ENCODE results near the gene IFNL1.
A peak's percentile ranks its signal among the peaks of the same experiment; 100 is the strongest.

IFNL1 gene

DNA sequence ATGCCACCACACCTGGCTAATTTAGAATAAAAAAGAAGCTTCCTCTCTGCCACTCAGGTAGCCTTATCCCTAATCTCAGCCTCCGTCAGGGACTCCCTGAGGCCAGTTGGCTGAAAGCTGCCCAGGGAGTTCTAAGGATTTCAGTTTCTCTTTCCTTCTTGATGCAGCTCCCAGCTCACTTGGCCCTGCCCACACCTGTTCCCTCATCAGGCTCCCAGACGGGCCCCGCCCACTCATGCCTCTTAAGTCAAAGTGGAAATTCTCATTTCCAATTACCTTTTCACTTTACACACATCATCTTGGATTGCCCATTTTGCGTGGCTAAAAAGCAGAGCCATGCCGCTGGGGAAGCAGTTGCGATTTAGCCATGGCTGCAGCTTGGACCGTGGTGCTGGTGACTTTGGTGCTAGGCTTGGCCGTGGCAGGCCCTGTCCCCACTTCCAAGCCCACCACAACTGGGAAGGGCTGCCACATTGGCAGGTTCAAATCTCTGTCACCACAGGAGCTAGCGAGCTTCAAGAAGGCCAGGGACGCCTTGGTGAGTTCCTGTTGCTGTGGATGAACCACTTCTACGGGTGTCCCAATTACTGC lies at the start of gene IFNL1:
IFNL1 (plus strand) TSS at position 353 of the 591 bp plus-strand sequence; CDS start at position 368, 15 bp downstream.
- H3K27me3 ChIP-seq (ENCODE audit: control insufficient read depth in 1 of 2, insufficient read depth in 2 of 2, low read length in 2 of 2), result peaks cover 0 to 14% of the 10 kb centered on the region in 2 donors
- no peak within 1 kb of the TSS for H3K27ac ChIP-seq (ENCODE audit: low read length)

GRCh38 chr19:39246951-39247669 lies 49.1 kb upstream of the IFNL1 start:
- Histone ChIP-seq H3K4me3 (ENCODE audit: low read length in 2 of 2) (peak overlapping the region in 1 of 2 donors; percentile 54), H3K27me3 (ENCODE audit: control insufficient read depth in 1 of 2, insufficient read depth in 2 of 2, low read length in 2 of 2) (peaks cover 30% of the 10 kb centered on the region in 2 donors), H3K4me1 (ENCODE audit: control insufficient read depth, insufficient read depth, low read length) (peaks cover 7% of the 10 kb centered on the region), H3K27ac (ENCODE audit: low read length) (no peak overlapping the region), H3K9ac (ENCODE audit: low read length in 2 of 2) (no peak overlapping the region), H3K36me3 (ENCODE audit: control insufficient read depth in 2 of 2, insufficient read depth in 2 of 2, low read length in 2 of 2) (no peaks in the 10 kb centered on the region), H3K9me3 (ENCODE audit: control insufficient read depth in 2 of 2, low read length in 2 of 2) (no peaks in the 10 kb centered on the region)

More for the DNA sequence above, at the start of gene IFNL1:
- Histone ChIP-seq H3K4me1 (ENCODE audit: control insufficient read depth, insufficient read depth, low read length) (no peaks in the 10 kb centered on the region), H3K9me3 (ENCODE audit: control insufficient read depth in 2 of 2, low read length in 2 of 2) (no peaks in the 10 kb centered on the region), H3K9ac (ENCODE audit: low read length in 2 of 2) (no peak within 1 kb of the TSS), H3K36me3 (ENCODE audit: control insufficient read depth in 2 of 2, insufficient read depth in 2 of 2, low read length in 2 of 2) (no peaks in the 10 kb centered on the region), H3K4me3 (ENCODE audit: low read length in 2 of 2) (no peak within 1 kb of the TSS)

- Histone ChIP-seq H3K9me3 (ENCODE audit: control insufficient read depth in 2 of 2, low read length in 2 of 2) (no peaks in the 10 kb centered on the region), H3K27me3 (ENCODE audit: control insufficient read depth in 1 of 2, insufficient read depth in 2 of 2, low read length in 2 of 2) (peaks cover 30% of the 10 kb centered on the region in 2 donors), H3K9ac (ENCODE audit: low read length in 2 of 2) (no peak overlapping the region), H3K27ac (ENCODE audit: low read length) (no peak overlapping the region), H3K4me3 (ENCODE audit: low read length in 2 of 2) (peak overlapping the region in 1 of 2 donors; percentile 54), H3K36me3 (ENCODE audit: control insufficient read depth in 2 of 2, insufficient read depth in 2 of 2, low read length in 2 of 2) (no peaks in the 10 kb centered on the region), H3K4me1 (ENCODE audit: control insufficient read depth, insufficient read depth, low read length) (peaks cover 7% of the 10 kb centered on the region)
These were observed 48.2 kb upstream of the IFNL1 start for GRCh38 chr19:39247701-39248664.

- Histone ChIP-seq H3K27ac (ENCODE audit: low read length) (no peak within 1 kb of the TSS), H3K27me3 (ENCODE audit: control insufficient read depth in 1 of 2, insufficient read depth in 2 of 2, low read length in 2 of 2) (peaks cover 30 to 32% of the 10 kb centered on the region in 2 donors), H3K9me3 (ENCODE audit: control insufficient read depth in 2 of 2, low read length in 2 of 2) (no peaks in the 10 kb centered on the region), H3K4me3 (ENCODE audit: low read length in 2 of 2) (peak within 1 kb of the TSS in 1 of 2 donors; percentile 54), H3K9ac (ENCODE audit: low read length in 2 of 2) (no peak within 1 kb of the TSS), H3K36me3 (ENCODE audit: control insufficient read depth in 2 of 2, insufficient read depth in 2 of 2, low read length in 2 of 2) (no peaks in the 10 kb centered on the region), H3K4me1 (ENCODE audit: control insufficient read depth, insufficient read depth, low read length) (peaks cover 7% of the 10 kb centered on the region)
These were observed 47.4 kb upstream of the IFNL1 start, which contains the start of gene IFNL4 for GRCh38 chr19:39248806-39249205. IFNL4 (minus strand) TSS chr19:39248856.

DNA sequence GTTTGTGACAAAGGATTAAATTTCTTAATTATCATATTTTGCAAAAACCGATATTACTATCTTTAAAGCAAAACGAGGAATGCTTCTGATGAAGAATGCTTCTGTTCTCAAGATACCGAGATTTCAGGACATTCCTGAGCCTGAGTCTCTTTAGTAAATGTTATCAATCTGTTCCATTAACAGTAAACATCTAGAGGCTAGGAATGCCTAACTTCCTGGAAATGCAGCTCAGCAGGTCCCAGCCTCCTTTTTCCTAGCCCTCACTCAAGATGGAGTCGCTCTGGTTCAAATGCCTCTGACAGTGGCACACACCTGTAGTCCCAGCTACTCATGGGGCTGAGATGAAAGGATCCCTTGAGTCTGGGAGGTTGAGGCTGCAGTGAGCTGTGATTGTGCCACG lies 45.1 kb upstream of the IFNL1 start:
- H3K4me1 ChIP-seq (ENCODE audit: control insufficient read depth, insufficient read depth, low read length), result peaks cover 7% of the 10 kb centered on the region
- H3K9ac ChIP-seq (ENCODE audit: low read length in 2 of 2), result no peak overlapping the region
- no peaks in the 10 kb centered on the region for H3K9me3 ChIP-seq (ENCODE audit: control insufficient read depth in 2 of 2, low read length in 2 of 2)
- no peaks in the 10 kb centered on the region for H3K36me3 ChIP-seq (ENCODE audit: control insufficient read depth in 2 of 2, insufficient read depth in 2 of 2, low read length in 2 of 2)
- no peak overlapping the region for H3K4me3 ChIP-seq (ENCODE audit: low read length in 2 of 2)
- H3K27ac ChIP-seq (ENCODE audit: low read length), result no peak overlapping the region
- peaks cover 30 to 34% of the 10 kb centered on the region in 2 donors for H3K27me3 ChIP-seq (ENCODE audit: control insufficient read depth in 1 of 2, insufficient read depth in 2 of 2, low read length in 2 of 2)

- H3K36me3 ChIP-seq (ENCODE audit: control insufficient read depth in 2 of 2, insufficient read depth in 2 of 2, low read length in 2 of 2), result no peaks in the 10 kb centered on the region
- H3K27me3 ChIP-seq (ENCODE audit: control insufficient read depth in 1 of 2, insufficient read depth in 2 of 2, low read length in 2 of 2), result peaks cover 30 to 33% of the 10 kb centered on the region in 2 donors
- H3K9ac ChIP-seq (ENCODE audit: low read length in 2 of 2), result no peak overlapping the region
- no peak overlapping the region for H3K4me3 ChIP-seq (ENCODE audit: low read length in 2 of 2)
- no peaks in the 10 kb centered on the region for H3K9me3 ChIP-seq (ENCODE audit: control insufficient read depth in 2 of 2, low read length in 2 of 2)
- H3K27ac ChIP-seq (ENCODE audit: low read length), result no peak overlapping the region
- peaks cover 7% of the 10 kb centered on the region for H3K4me1 ChIP-seq (ENCODE audit: control insufficient read depth, insufficient read depth, low read length)
These were observed 44.4 kb upstream of the IFNL1 start for GRCh38 chr19:39251846-39252245.

DNA sequence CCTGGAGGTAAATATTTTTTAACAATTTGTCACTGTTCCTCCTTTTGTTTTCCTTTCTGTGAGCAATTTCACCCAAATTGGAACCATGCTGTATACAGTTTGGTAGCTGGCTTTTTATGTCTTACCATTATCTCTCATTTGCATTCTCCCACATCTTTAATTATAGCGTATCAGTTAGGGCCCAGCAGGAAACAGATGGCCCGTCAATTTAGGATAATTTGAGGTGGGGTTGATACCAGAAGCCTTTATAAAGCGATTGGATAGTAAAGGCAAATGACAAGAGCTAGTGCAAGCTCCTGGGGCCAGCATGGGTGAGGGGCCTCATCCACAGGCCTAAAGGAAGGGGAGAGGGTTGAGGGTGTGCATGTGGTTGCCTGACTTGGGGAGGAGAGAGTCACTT lies 43.7 kb upstream of the IFNL1 start:
- Histone ChIP-seq H3K36me3 (ENCODE audit: control insufficient read depth in 2 of 2, insufficient read depth in 2 of 2, low read length in 2 of 2) (no peaks in the 10 kb centered on the region), H3K9me3 (ENCODE audit: control insufficient read depth in 2 of 2, low read length in 2 of 2) (no peaks in the 10 kb centered on the region), H3K9ac (ENCODE audit: low read length in 2 of 2) (no peak overlapping the region), H3K4me1 (ENCODE audit: control insufficient read depth, insufficient read depth, low read length) (peaks cover 5% of the 10 kb centered on the region), H3K27ac (ENCODE audit: low read length) (no peak overlapping the region), H3K4me3 (ENCODE audit: low read length in 2 of 2) (no peak overlapping the region), H3K27me3 (ENCODE audit: control insufficient read depth in 1 of 2, insufficient read depth in 2 of 2, low read length in 2 of 2) (peaks cover 27 to 29% of the 10 kb centered on the region in 2 donors)

- H3K27me3 ChIP-seq (ENCODE audit: control insufficient read depth in 1 of 2, insufficient read depth in 2 of 2, low read length in 2 of 2), result peaks cover 16 to 23% of the 10 kb centered on the region in 2 donors
- no peaks in the 10 kb centered on the region for H3K4me1 ChIP-seq (ENCODE audit: control insufficient read depth, insufficient read depth, low read length)
- H3K9me3 ChIP-seq (ENCODE audit: control insufficient read depth in 2 of 2, low read length in 2 of 2), result no peaks in the 10 kb centered on the region
- H3K9ac ChIP-seq (ENCODE audit: low read length in 2 of 2), result no peak overlapping the region
- H3K36me3 ChIP-seq (ENCODE audit: control insufficient read depth in 2 of 2, insufficient read depth in 2 of 2, low read length in 2 of 2), result no peaks in the 10 kb centered on the region
- H3K27ac ChIP-seq (ENCODE audit: low read length), result no peak overlapping the region
- H3K4me3 ChIP-seq (ENCODE audit: low read length in 2 of 2), result no peak overlapping the region
These were observed 42.6 kb upstream of the IFNL1 start for GRCh38 chr19:39253374-39254149.

DNA sequence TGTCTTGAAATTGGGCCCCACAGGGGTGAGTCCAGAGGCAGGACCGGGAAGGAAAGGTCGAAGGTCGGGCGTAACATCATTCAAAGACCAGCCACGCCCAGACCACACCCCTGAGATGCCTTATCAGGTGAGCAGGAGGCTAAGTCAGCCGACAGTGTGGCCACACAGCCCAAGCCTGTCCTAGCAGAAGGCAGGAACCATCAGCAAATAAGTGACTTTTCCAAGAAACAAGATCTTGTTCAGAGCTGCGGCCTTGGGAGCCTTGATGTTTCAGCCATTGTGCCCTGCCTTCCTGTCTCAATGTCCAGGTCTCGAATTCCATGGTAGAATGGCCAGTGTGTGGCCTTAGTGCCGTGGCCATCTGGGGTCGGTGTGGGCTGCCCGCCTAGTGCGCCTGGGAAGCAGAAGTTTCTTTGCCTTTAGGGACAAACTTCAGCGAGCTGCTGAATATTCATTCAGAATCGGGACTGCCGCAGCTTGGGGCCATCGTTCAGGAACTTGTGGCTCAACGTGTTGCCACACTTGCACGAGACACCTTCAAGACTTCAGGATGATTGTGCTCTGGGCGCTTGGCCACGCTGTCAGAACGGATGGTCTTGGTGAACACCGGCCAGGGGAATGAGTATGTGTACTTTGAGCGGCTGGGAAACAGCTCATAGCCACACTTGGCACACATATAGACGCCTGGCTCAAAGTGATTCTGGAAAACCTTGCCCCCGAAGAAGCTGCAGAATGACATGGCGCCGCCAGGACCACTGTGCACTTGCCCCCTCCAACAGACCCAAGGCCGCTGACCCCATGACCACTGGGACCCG lies 41.5 kb upstream of the IFNL1 start:
- H3K4me3 ChIP-seq (ENCODE audit: low read length in 2 of 2), result no peak overlapping the region
- H3K27me3 ChIP-seq (ENCODE audit: control insufficient read depth in 1 of 2, insufficient read depth in 2 of 2, low read length in 2 of 2), result peaks cover 13% of the 10 kb centered on the region in 2 donors
- H3K4me1 ChIP-seq (ENCODE audit: control insufficient read depth, insufficient read depth, low read length), result no peaks in the 10 kb centered on the region
- no peaks in the 10 kb centered on the region for H3K36me3 ChIP-seq (ENCODE audit: control insufficient read depth in 2 of 2, insufficient read depth in 2 of 2, low read length in 2 of 2)
- no peaks in the 10 kb centered on the region for H3K9me3 ChIP-seq (ENCODE audit: control insufficient read depth in 2 of 2, low read length in 2 of 2)
- H3K9ac ChIP-seq (ENCODE audit: low read length in 2 of 2), result no peak overlapping the region
- H3K27ac ChIP-seq (ENCODE audit: low read length), result no peak overlapping the region
